Activated naive CD8-positive, alpha-beta T cell treated with anti-CD3 and anti-CD28 coated beads for 36 hours (primary cell): ENCODE measurements around the gene ABCB1. TPM values are rescaled to one million over a fixed set of nuclear protein-coding genes. Genes with fewer than 3 reads are reported as not detected.

ENCODE experiments used
- DNase-seq: peaks from one replicate; pipeline ENCODE4 v3.0.0; 2021
- H3K27ac Mint-ChIP-seq: one replicate; pipeline ENCODE4 v1.8.0; 2022; ENCODE audit warnings: mild to moderate bottlenecking, moderate library complexity, mixed read lengths
- H3K27me3 Mint-ChIP-seq: one replicate; pipeline ENCODE4 v1.8.0; 2022; ENCODE audit warnings: mild to moderate bottlenecking, mixed read lengths
- H3K36me3 Mint-ChIP-seq: one replicate; pipeline ENCODE4 v1.8.0; 2021; ENCODE audit warnings: mild to moderate bottlenecking, mixed read lengths
- H3K4me1 Mint-ChIP-seq: one replicate; pipeline ENCODE4 v1.8.0; 2021; ENCODE audit warnings: mixed read lengths
- H3K4me3 Mint-ChIP-seq: one replicate; pipeline ENCODE4 v1.8.0; 2022; ENCODE audit warnings: mild to moderate bottlenecking, moderate library complexity, mixed read lengths
- H3K9me3 Mint-ChIP-seq: one replicate; pipeline ENCODE4 v1.8.0; 2022; ENCODE audit warnings: mixed read lengths
- total RNA-seq, 2 experiments: library from RNA; stranded (reverse); gene quantifications; one replicate each; pipeline ENCODE4 v1.2.3, GENCODE V29; 2021

Gene ABCB1
- total RNA-seq, 2 experiments from 2014 or later, result 9.5 to 15.3 TPM

DNA sequence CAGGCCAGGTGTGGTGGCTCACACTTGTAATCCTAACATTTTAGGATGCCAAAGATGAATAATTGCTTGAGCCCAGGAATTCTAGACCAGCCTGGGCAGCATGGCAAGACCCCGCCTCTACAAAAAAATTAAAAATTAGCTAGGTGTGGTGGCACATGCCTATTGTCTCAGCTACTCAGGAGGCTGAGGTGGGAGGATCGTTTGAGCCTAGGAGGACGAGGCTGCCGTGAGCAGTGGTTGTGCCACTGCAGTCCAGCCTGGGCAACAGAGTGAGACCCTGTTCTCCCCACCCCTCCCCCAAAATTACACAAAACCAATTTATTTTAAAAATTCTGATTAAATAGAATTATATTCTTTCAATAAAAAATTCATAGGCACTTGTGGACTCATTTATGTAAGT is 39.0 kb downstream of the ABCB1 start:
- no peak for DNase-seq
- no peak overlapping the region for H3K4me3 Mint-ChIP-seq
- peaks cover 5% of the 10 kb centered on the region for H3K4me1 Mint-ChIP-seq
- no peaks in the 10 kb centered on the region for H3K9me3 Mint-ChIP-seq
- H3K27ac Mint-ChIP-seq, result no peak overlapping the region
- peaks cover 12% of the 10 kb centered on the region for H3K36me3 Mint-ChIP-seq
- no peaks in the 10 kb centered on the region for H3K27me3 Mint-ChIP-seq

DNA sequence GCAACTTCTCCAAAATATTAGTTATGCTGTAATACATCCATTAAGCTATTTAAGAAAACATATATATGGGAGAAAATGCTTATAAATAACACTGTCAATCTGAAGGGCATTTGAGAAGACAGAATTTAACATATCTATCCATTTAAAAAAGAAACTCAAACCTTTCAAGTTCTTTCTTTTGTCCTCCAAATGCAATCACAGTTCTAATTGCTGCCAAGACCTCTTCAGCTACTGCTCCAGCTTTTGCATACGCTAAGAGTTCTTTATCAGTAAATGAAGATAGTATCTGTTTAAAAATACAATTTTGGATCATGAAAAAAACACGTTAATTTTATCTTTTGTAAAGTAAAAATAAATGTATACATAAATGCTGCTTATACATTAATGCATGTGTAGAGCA is 39.6 kb downstream of the ABCB1 start:
- Mint-ChIP-seq H3K36me3 (peaks cover 12% of the 10 kb centered on the region), H3K27ac (no peak overlapping the region), H3K9me3 (no peaks in the 10 kb centered on the region), H3K27me3 (no peaks in the 10 kb centered on the region), H3K4me3 (no peak overlapping the region), H3K4me1 (peaks cover 5% of the 10 kb centered on the region)
- DNase-seq, result no peak

DNA sequence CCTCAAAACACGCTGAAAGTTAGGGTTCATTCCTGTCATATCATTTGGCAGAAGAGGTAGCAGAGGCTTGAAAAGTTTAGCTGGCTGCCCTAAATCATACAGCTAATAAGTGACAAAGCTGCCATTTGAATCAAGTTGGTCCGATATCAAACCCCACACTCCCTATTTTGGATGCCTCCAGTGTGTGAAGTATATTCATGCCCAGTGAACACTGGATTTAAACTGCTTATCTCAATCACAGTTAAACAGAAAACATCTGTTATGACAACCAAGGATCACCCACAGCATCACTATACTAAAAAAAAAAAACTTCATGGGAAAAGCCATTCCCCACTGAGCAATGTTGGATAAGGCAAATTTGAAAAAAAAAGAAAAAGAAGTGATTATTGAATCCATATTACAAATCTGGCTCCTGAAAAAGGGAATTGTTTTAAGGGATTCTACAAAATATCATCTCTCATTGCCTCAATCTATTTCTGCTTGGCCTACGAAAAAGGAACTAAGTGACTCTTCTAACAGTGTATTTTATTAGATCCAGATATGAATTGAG is 48.3 kb downstream of the ABCB1 start:
- Mint-ChIP-seq H3K27me3 (no peaks in the 10 kb centered on the region), H3K36me3 (peaks cover 10% of the 10 kb centered on the region), H3K27ac (no peak overlapping the region), H3K9me3 (no peaks in the 10 kb centered on the region), H3K4me3 (no peak overlapping the region), H3K4me1 (no peaks in the 10 kb centered on the region)
- no peak for DNase-seq

GRCh38 chr7:87548123-87548919 is 52.4 kb downstream of the ABCB1 start:
- peaks cover 12% of the 10 kb centered on the region for H3K36me3 Mint-ChIP-seq
- no peaks in the 10 kb centered on the region for H3K9me3 Mint-ChIP-seq
- no peak overlapping the region for H3K27ac Mint-ChIP-seq
- H3K27me3 Mint-ChIP-seq, result no peaks in the 10 kb centered on the region
- H3K4me1 Mint-ChIP-seq, result peaks cover 3% of the 10 kb centered on the region
- no peak overlapping the region for H3K4me3 Mint-ChIP-seq
- no peak for DNase-seq

GRCh38 chr7:87545760-87546159 is 54.9 kb downstream of the ABCB1 start:
- Mint-ChIP-seq H3K27me3 (no peaks in the 10 kb centered on the region), H3K27ac (no peak overlapping the region), H3K36me3 (peaks cover 12% of the 10 kb centered on the region), H3K4me1 (peaks cover 3% of the 10 kb centered on the region), H3K4me3 (no peak overlapping the region), H3K9me3 (no peaks in the 10 kb centered on the region)
- no peak for DNase-seq

DNA sequence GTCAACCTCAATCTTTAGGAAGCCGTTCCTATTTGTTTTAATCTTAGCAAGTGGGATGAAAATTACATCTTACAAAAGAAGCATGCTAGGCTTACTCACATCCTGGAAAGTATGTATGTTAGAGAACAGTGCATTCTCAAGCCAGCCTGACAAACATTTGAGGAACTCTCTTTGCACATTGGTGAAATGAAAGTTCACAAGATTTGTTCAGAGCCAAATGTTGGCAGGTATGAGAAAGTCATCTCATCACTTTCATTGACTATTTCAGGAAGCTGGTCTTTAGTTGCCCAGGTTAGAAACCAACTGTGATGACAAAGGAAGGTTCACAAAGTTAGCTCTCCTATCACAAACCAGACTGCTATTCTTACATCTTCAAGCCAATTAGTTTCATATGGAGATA is 57.1 kb downstream of the ABCB1 start:
- no peaks in the 10 kb centered on the region for H3K27me3 Mint-ChIP-seq
- no peak overlapping the region for H3K4me3 Mint-ChIP-seq
- peaks cover 8% of the 10 kb centered on the region for H3K36me3 Mint-ChIP-seq
- no peak overlapping the region for H3K27ac Mint-ChIP-seq
- H3K9me3 Mint-ChIP-seq, result no peaks in the 10 kb centered on the region
- H3K4me1 Mint-ChIP-seq, result peaks cover 3% of the 10 kb centered on the region
- DNase-seq, result no peak

DNA sequence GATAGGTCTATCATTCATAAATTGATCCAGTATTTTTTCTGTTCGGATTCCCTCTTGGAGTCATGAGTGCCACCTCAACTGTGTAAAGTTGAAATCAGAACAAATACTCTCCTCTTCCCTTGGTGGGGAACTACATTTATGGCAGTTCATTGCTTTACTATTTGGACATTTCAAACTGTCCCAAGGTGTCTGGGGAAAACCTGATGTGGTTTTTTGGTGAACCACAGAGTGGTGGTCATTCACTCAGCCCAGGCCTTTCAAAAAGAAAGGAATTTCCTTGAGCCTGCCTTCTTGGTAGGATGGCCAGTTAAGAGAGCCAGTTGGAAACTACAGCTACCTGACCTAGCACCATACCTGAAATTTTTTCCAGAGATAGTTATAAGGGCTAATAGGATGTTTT is 59.0 kb downstream of the ABCB1 start:
- Mint-ChIP-seq H3K9me3 (no peaks in the 10 kb centered on the region), H3K4me3 (no peak overlapping the region), H3K4me1 (peaks cover 3% of the 10 kb centered on the region), H3K27ac (no peak overlapping the region), H3K36me3 (peaks cover 11% of the 10 kb centered on the region), H3K27me3 (no peaks in the 10 kb centered on the region)
- no peak for DNase-seq

GRCh38 chr7:87538052-87538451 is 62.6 kb downstream of the ABCB1 start:
- H3K27ac Mint-ChIP-seq, result no peak overlapping the region
- no peaks in the 10 kb centered on the region for H3K9me3 Mint-ChIP-seq
- H3K4me1 Mint-ChIP-seq, result no peaks in the 10 kb centered on the region
- H3K27me3 Mint-ChIP-seq, result no peaks in the 10 kb centered on the region
- no peak for DNase-seq
- H3K36me3 Mint-ChIP-seq, result peaks cover 7% of the 10 kb centered on the region
- no peak overlapping the region for H3K4me3 Mint-ChIP-seq

DNA sequence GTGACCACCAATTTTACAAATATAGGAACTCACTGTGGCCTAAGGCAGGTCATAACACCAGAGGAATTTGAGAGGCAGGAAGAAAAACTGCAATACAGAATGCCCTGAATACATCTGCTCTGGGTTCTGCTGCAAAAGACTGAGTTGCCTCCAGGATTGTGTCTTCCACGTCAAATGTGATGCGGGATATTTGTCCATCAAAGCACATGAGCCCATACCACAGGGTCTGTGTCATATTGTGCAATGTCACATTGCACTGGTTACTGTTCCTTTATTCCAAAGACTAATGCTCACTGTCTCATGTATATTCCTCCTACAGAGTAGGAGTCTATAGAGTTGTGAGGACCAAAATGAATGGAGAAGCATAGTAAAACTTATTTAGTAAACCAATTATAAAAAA is 66.6 kb downstream of the ABCB1 start:
- DNase-seq, result no peak
- no peaks in the 10 kb centered on the region for H3K27me3 Mint-ChIP-seq
- H3K4me3 Mint-ChIP-seq, result no peak overlapping the region
- peaks cover 2% of the 10 kb centered on the region for H3K4me1 Mint-ChIP-seq
- peaks cover 8% of the 10 kb centered on the region for H3K36me3 Mint-ChIP-seq
- H3K27ac Mint-ChIP-seq, result no peak overlapping the region
- H3K9me3 Mint-ChIP-seq, result no peaks in the 10 kb centered on the region

DNA sequence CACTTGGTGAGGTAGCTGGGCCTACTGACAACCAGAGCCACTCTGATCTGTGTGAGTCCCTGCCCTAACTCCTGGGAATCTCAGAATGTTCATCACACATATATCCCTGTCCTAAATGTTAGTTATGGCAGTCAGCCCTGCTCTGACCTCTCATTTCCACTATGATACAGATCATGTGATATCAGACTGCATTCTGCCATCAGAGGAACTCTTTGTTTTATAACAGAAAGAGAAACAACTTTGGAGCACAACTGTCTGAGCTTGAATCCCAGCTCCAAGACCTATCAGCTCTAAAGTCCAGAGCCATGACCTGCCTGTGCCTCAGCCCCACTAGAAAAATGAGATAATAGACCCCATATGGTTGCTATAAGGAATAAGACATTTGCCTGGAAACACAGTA is 70.6 kb downstream of the ABCB1 start:
- H3K36me3 Mint-ChIP-seq, result peaks cover 22% of the 10 kb centered on the region
- DNase-seq, result no peak
- H3K27me3 Mint-ChIP-seq, result no peaks in the 10 kb centered on the region
- no peak overlapping the region for H3K27ac Mint-ChIP-seq
- peaks cover 2% of the 10 kb centered on the region for H3K4me1 Mint-ChIP-seq
- no peaks in the 10 kb centered on the region for H3K9me3 Mint-ChIP-seq
- no peak overlapping the region for H3K4me3 Mint-ChIP-seq

GRCh38 chr7:87528730-87529129 is 72.0 kb downstream of the ABCB1 start:
- Mint-ChIP-seq H3K4me3 (no peak overlapping the region), H3K27me3 (no peaks in the 10 kb centered on the region), H3K36me3 (peaks cover 20% of the 10 kb centered on the region), H3K4me1 (peaks cover 2% of the 10 kb centered on the region), H3K27ac (no peak overlapping the region), H3K9me3 (no peaks in the 10 kb centered on the region)
- no peak for DNase-seq

GRCh38 chr7:87518735-87519134 is 81.9 kb downstream of the ABCB1 start:
- Mint-ChIP-seq H3K9me3 (no peaks in the 10 kb centered on the region), H3K4me3 (no peak overlapping the region), H3K4me1 (no peaks in the 10 kb centered on the region), H3K27me3 (no peaks in the 10 kb centered on the region), H3K36me3 (peaks cover 8% of the 10 kb centered on the region), H3K27ac (no peak overlapping the region)
- DNase-seq, result no peak

GRCh38 chr7:87517891-87518290 is 82.8 kb downstream of the ABCB1 start:
- H3K36me3 Mint-ChIP-seq, result peaks cover 8% of the 10 kb centered on the region
- no peak overlapping the region for H3K27ac Mint-ChIP-seq
- no peaks in the 10 kb centered on the region for H3K9me3 Mint-ChIP-seq
- no peak overlapping the region for H3K4me3 Mint-ChIP-seq
- H3K4me1 Mint-ChIP-seq, result no peaks in the 10 kb centered on the region
- DNase-seq, result no peak
- H3K27me3 Mint-ChIP-seq, result no peaks in the 10 kb centered on the region

- H3K36me3 Mint-ChIP-seq, result peaks cover 8% of the 10 kb centered on the region
- no peak for DNase-seq
- no peaks in the 10 kb centered on the region for H3K27me3 Mint-ChIP-seq
- no peaks in the 10 kb centered on the region for H3K4me1 Mint-ChIP-seq
- no peaks in the 10 kb centered on the region for H3K9me3 Mint-ChIP-seq
- no peak overlapping the region for H3K4me3 Mint-ChIP-seq
- no peak overlapping the region for H3K27ac Mint-ChIP-seq
Observed at GRCh38 chr7:87517136-87517815, 83.4 kb downstream of the ABCB1 start.

DNA sequence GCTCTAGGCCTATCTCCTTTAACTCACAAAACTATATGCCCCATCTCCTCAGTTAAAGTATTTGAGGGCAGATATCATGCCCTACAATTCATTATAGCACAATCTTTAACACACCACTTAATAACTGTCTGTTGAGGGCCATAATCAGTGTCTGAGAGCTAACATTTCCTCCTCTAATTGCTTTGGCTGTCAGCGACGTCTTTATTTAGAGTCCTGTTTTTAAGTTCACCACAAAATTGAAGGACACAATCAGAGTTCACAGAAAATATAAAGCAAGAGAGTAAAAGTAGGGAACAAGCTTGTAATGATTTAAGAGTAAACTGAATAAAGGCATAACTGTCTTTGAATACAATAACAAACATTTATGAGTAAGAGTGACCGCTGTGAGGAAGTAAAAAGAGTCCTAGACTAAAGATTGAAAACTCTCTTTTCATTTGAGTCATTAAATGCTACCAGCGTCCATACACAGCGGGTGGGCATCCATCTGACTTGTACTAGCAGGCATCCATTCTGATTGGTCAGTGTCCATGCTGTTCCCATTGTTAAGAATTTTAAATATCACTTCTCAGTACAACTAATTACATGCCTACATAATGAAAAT is 86.8 kb downstream of the ABCB1 start:
- Mint-ChIP-seq H3K4me1 (peaks cover 2% of the 10 kb centered on the region), H3K36me3 (peaks cover 4% of the 10 kb centered on the region), H3K27ac (no peak overlapping the region), H3K4me3 (no peak overlapping the region), H3K27me3 (no peaks in the 10 kb centered on the region), H3K9me3 (no peaks in the 10 kb centered on the region)
- no peak for DNase-seq
